Caco-2 (cell line): Measurements from ENCODE around the gene KDM6A. TPM values are rescaled to one million over a fixed set of nuclear protein-coding genes. Genes with fewer than 3 reads are reported as not detected.
A peak's percentile ranks its signal among the peaks of the same experiment; 100 is the strongest.

Source experiments
- BruUV-seq: library from RNA; stranded (reverse); fragments of 400-500 nt; replicated peaks from 2 replicates; lab custom pipeline; 2021; lab: Mats Ljungman, UMichigan
- CTCF ChIA-PET: fragments of 300-600 bp; sonication (Branson Sonifier 250); formaldehyde crosslinking; loops from one replicate; lab custom pipeline; 2022; ENCODE audit warnings: antibody characterized with exemption; lab: Charles Lee
- POLR2A ChIA-PET: fragments of 300-600 bp; sonication (Branson Sonifier 250); formaldehyde crosslinking; loops from one replicate; lab custom pipeline; 2022; ENCODE audit warnings: antibody characterized with exemption; lab: Charles Lee
- DNase-seq, 2 experiments: peaks; one replicate each; pipeline versions ENCODE4 v3.0.0 to v3.0.0-alpha.2; 2020 to 2022
- H3K27me3 ChIP-seq: replicated peaks from 2 replicates; pipeline ENCODE4 v1.6.0; 2011; ENCODE audit warnings: low read length; ENCODE audit not compliant: control insufficient read depth, insufficient read depth
- H3K36me3 ChIP-seq: 2 replicates; pipeline ENCODE4 v1.5.1; 2011; ENCODE audit warnings: low read length; ENCODE audit not compliant: control insufficient read depth, insufficient read depth
- H3K4me1 ChIP-seq: fragments of 250-450 bp; sonication (Bioruptor Pico); 2 replicates; pipeline ENCODE4 v1.5.1; 2020; ENCODE audit warnings: mild to moderate bottlenecking
- H3K4me3 ChIP-seq: 2 replicates; pipeline ENCODE4 v1.5.1; 2011; ENCODE audit warnings: low read depth, mild to moderate bottlenecking, control low read depth, low read length
- H3K9me3 ChIP-seq: fragments of 250-450 bp; sonication (Bioruptor Pico); 2 replicates; pipeline ENCODE4 v1.5.1; 2020; ENCODE audit warnings: mild to moderate bottlenecking, moderate library complexity
- H3K27ac Mint-ChIP-seq: one replicate; pipeline ENCODE4 v1.8.0; 2022; ENCODE audit warnings: mixed read lengths; ENCODE audit not compliant: unreplicated experiment
- H3K27me3 Mint-ChIP-seq: one replicate; pipeline ENCODE4 v1.8.0; 2022; ENCODE audit warnings: mixed read lengths; ENCODE audit not compliant: insufficient read depth, unreplicated experiment
- H3K36me3 Mint-ChIP-seq: one replicate; pipeline ENCODE4 v1.8.0; 2022; ENCODE audit warnings: mild to moderate bottlenecking, mixed read lengths; ENCODE audit not compliant: insufficient read depth, unreplicated experiment
- H3K4me1 Mint-ChIP-seq: one replicate; pipeline ENCODE4 v1.8.0; 2022; ENCODE audit warnings: low read depth, mixed read lengths; ENCODE audit not compliant: unreplicated experiment
- H3K4me3 Mint-ChIP-seq: one replicate; pipeline ENCODE4 v1.8.0; 2022; ENCODE audit warnings: mild to moderate bottlenecking, moderate library complexity, mixed read lengths; ENCODE audit not compliant: unreplicated experiment
- H3K9me3 Mint-ChIP-seq: one replicate; pipeline ENCODE4 v1.8.0; 2022; ENCODE audit warnings: mixed read lengths; ENCODE audit not compliant: unreplicated experiment
- intact Hi-C: fragments of 100-400 bp; cut with micrococcal nuclease; formaldehyde crosslinking; loops from one replicate; pipeline ENCODE4 v1.10.0; 2022; ENCODE audit not compliant: unreplicated experiment
- total RNA-seq: library from RNA; stranded (reverse); gene quantifications from 2 replicates; pipeline ENCODE4 v1.2.3, GENCODE V29; 2022
- TF ChIP-seq, protein P1 (sequence below), 2 experiments: fragments of 200-600 bp in 1 of 2; IDR thresholded peaks; 1 replicate in 1 of 2; 2 replicates in 1 of 2; pipeline versions ENCODE4 v1.5.1 to v1.8.0; 2011 to 2022; ENCODE audit warnings: antibody characterized with exemption in 1 of 2, control low read depth in 1 of 2, inconsistent platforms in 1 of 2, low read depth in 1 of 2, low read length in 1 of 2, mild to moderate bottlenecking in 1 of 2, moderate library complexity in 1 of 2; ENCODE audit not compliant: insufficient read depth in 1 of 2, severe bottlenecking in 1 of 2, unreplicated experiment in 1 of 2

KDM6A gene
- total RNA-seq, 1 experiment from 2014 or later = 34.2 TPM

DNA sequence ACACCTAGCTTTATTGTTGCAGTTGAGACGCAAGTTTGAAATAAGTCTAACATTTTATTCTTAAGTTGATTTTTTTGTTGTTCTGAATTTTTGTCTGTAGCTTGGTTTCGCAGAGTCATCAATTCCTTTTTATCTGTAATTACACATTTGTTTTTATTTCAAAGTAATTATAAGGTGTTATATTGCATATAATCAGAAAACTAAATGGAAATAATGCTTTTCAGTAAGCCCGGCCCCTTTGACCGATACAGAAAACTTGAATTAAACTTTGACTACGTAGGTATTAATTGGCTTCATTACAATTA lies 2.1 kb downstream of the KDM6A start:
- CTCF ChIA-PET = interaction anchor here (0.7 kb wide), 1 partner anchor 20 kb away, joined by 3 read pairs; no protein-coding TSS in a partner anchor
- intact Hi-C loops = loop anchor here (10.0 kb wide), 1 partner anchor 80 kb away; no protein-coding TSS in a partner anchor

DNA sequence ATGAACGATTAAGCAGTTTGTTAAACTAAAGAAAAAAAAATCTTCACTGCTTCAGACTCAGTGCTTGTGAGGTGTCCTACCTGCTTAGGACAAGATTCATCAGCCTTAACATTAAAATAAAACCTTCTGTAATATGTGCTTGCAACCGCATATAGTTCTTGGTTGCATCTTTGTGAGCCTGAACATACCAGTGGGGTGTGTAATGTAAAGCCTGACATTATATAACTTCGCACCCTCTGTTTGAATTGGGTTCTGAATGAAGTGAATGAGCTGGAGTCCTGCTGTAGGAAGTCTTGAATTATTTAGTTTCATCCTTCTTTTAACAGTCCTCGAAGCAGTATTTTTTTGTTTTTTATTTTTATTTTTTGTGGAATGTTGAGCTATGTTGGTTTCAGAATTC lies 3.1 kb downstream of the KDM6A start:
- no peaks in the 10 kb centered on the region for H3K4me1 ChIP-seq
- H3K27me3 ChIP-seq = no peaks in the 10 kb centered on the region
- H3K36me3 ChIP-seq = no peaks in the 10 kb centered on the region
- H3K4me1 Mint-ChIP-seq = no peaks in the 10 kb centered on the region
- H3K4me3 Mint-ChIP-seq = no peak overlapping the region
- ChIA-PET CTCF (no interaction called here), POLR2A (no interaction called here)
- H3K4me3 ChIP-seq = no peak overlapping the region
- H3K27me3 Mint-ChIP-seq = no peaks in the 10 kb centered on the region
- no peaks in the 10 kb centered on the region for H3K9me3 Mint-ChIP-seq
- DNase-seq = no peak
- no peaks in the 10 kb centered on the region for H3K9me3 ChIP-seq
- H3K36me3 Mint-ChIP-seq = peaks cover 11% of the 10 kb centered on the region
- no peak overlapping the region for H3K27ac Mint-ChIP-seq
- intact Hi-C loops = loop anchor here (10.0 kb wide), 1 partner anchor 79 kb away; no protein-coding TSS in a partner anchor
- BruUV-seq = no TSS peak
- TF ChIP-seq, protein P1, sequence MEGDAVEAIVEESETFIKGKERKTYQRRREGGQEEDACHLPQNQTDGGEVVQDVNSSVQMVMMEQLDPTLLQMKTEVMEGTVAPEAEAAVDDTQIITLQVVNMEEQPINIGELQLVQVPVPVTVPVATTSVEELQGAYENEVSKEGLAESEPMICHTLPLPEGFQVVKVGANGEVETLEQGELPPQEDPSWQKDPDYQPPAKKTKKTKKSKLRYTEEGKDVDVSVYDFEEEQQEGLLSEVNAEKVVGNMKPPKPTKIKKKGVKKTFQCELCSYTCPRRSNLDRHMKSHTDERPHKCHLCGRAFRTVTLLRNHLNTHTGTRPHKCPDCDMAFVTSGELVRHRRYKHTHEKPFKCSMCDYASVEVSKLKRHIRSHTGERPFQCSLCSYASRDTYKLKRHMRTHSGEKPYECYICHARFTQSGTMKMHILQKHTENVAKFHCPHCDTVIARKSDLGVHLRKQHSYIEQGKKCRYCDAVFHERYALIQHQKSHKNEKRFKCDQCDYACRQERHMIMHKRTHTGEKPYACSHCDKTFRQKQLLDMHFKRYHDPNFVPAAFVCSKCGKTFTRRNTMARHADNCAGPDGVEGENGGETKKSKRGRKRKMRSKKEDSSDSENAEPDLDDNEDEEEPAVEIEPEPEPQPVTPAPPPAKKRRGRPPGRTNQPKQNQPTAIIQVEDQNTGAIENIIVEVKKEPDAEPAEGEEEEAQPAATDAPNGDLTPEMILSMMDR (IDR thresholded peaks at IDR 0.05; ENCODE audit: insufficient read depth in 1 of 2, low read depth in 1 of 2, low read length in 1 of 2, severe bottlenecking in 1 of 2, unreplicated experiment in 1 of 2) = no peak

More for the DNA sequence above, 2.1 kb downstream of the KDM6A start:
- Histone ChIP-seq H3K9me3 (no peaks in the 10 kb centered on the region), H3K36me3 (no peaks in the 10 kb centered on the region), H3K4me1 (no peaks in the 10 kb centered on the region), H3K4me3 (peak overlapping the region; percentile 58), H3K27me3 (no peaks in the 10 kb centered on the region)
- TF ChIP-seq, protein P1 (IDR thresholded peaks at IDR 0.05; ENCODE audit: insufficient read depth in 1 of 2, low read depth in 1 of 2, low read length in 1 of 2, severe bottlenecking in 1 of 2, unreplicated experiment in 1 of 2) = no peak
- Mint-ChIP-seq H3K36me3 (peaks cover 6% of the 10 kb centered on the region), H3K9me3 (no peaks in the 10 kb centered on the region), H3K27ac (no peak overlapping the region), H3K27me3 (no peaks in the 10 kb centered on the region), H3K4me3 (peak overlapping the region; percentile 74), H3K4me1 (no peaks in the 10 kb centered on the region)
- no peak for DNase-seq
- BruUV-seq = no TSS peak
- POLR2A ChIA-PET = no interaction called here

DNA sequence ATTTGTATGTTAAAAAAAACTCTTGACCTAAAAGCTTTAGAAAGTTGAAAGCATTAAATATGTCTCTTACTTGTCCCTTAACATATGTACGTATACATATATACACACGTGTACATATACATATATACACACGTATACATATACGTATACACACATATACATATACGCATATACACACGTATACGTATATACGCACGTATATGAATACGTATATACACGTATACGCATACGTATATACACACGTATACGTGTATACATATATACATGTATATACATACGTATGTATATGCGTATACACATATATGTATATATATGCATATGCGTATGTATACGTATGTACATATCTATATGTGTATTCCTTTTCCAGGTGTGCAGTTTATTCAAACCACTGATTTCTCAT lies 3.8 kb downstream of the KDM6A start:
- ChIA-PET POLR2A (no interaction called here), CTCF (no interaction called here)
- peaks cover 12% of the 10 kb centered on the region for H3K36me3 Mint-ChIP-seq
- DNase-seq = no peak
- no peaks in the 10 kb centered on the region for H3K27me3 Mint-ChIP-seq
- no peak overlapping the region for H3K4me3 Mint-ChIP-seq
- Histone ChIP-seq H3K27me3 (no peaks in the 10 kb centered on the region), H3K4me1 (no peaks in the 10 kb centered on the region), H3K4me3 (no peak overlapping the region), H3K36me3 (no peaks in the 10 kb centered on the region), H3K9me3 (no peaks in the 10 kb centered on the region)
- no peaks in the 10 kb centered on the region for H3K4me1 Mint-ChIP-seq
- H3K27ac Mint-ChIP-seq = no peak overlapping the region
- TF ChIP-seq, protein P1 (IDR thresholded peaks at IDR 0.05; ENCODE audit: insufficient read depth in 1 of 2, low read depth in 1 of 2, low read length in 1 of 2, severe bottlenecking in 1 of 2, unreplicated experiment in 1 of 2) = no peak
- no TSS peak for BruUV-seq
- intact Hi-C loops = loop anchor here (10.0 kb wide), 1 partner anchor 78 kb away; no protein-coding TSS in a partner anchor
- no peaks in the 10 kb centered on the region for H3K9me3 Mint-ChIP-seq
